Measurements from ENCODE around the gene RAB7B. TPM values are rescaled to one million over a fixed set of nuclear protein-coding genes. Genes with fewer than 3 reads are reported as not detected.

Gene RAB7B
- total and polyA plus RNA-seq, 2 experiments from 2014 or later, result 7.1 to 7.6 TPM

- H3K9ac ChIP-seq, result peak overlapping the region; percentile 42
- H3K4me1 ChIP-seq (ENCODE audit: insufficient read depth), result peaks cover 28% of the 10 kb centered on the region
- H3K79me2 ChIP-seq (ENCODE audit: insufficient read depth), result no peaks in the 10 kb centered on the region
- H3K27me3 ChIP-seq (replicated peaks; ENCODE audit: insufficient read depth), result peaks cover 18% of the 10 kb centered on the region
- H3K27ac ChIP-seq, result peak overlapping the region; percentile 75
- no peak overlapping the region for H3K4me3 ChIP-seq
- H3K9me3 ChIP-seq (ENCODE audit: low read depth), result no peaks in the 10 kb centered on the region
- no peak for DNase-seq
- TF ChIP-seq EZH2 (IDR thresholded peaks at IDR 0.05; ENCODE audit: insufficient read depth, poor library complexity, severe bottlenecking) (no peak), EZH2phosphoT487 (IDR thresholded peaks at IDR 0.05; ENCODE audit: insufficient read depth, low read depth) (no peak)
- H4K20me1 ChIP-seq (ENCODE audit: insufficient read depth), result no peaks in the 10 kb centered on the region
- 82 to 83% methylated on average over 1 of the region's 1 CpG for WGBS, 2 experiments (ENCODE audit: low coverage in 1 of 2, low lambda C conversion rate in 2 of 2, missing lambda C conversion rate in 2 of 2)
- no peaks in the 10 kb centered on the region for H3K36me3 ChIP-seq (ENCODE audit: low read depth)
- H3K9me2 ChIP-seq (ENCODE audit: insufficient read depth), result no peaks in the 10 kb centered on the region
- in situ Hi-C loops (cut with MboI), result no loop called here
- peaks cover 16% of the 10 kb centered on the region for H3F3A ChIP-seq (ENCODE audit: insufficient read depth)
- H2AFZ ChIP-seq, result peak overlapping the region; percentile 28; the same call in 1 of the 2 replicates
- H3K4me2 ChIP-seq (ENCODE audit: unreplicated experiment), result no peak overlapping the region
Observed at GRCh38 chr1:205949753-205950152, 53.4 kb downstream of the RAB7B start.

GRCh38 chr1:205948886-205949285 is 54.3 kb downstream of the RAB7B start:
- H3K27me3 ChIP-seq (replicated peaks; ENCODE audit: insufficient read depth), result peaks cover 22% of the 10 kb centered on the region

GRCh38 chr1:205948039-205948438 is 55.2 kb downstream of the RAB7B start:
- DNase-seq, result no peak
- H3K4me2 ChIP-seq (ENCODE audit: unreplicated experiment), result no peak overlapping the region
- H3K27ac ChIP-seq, result no peak overlapping the region
- peaks cover 22% of the 10 kb centered on the region for H3K27me3 ChIP-seq (replicated peaks; ENCODE audit: insufficient read depth)
- H3K36me3 ChIP-seq (ENCODE audit: low read depth), result no peaks in the 10 kb centered on the region
- H3F3A ChIP-seq (ENCODE audit: insufficient read depth), result peaks cover 16% of the 10 kb centered on the region
- no peak overlapping the region for H2AFZ ChIP-seq
- TF ChIP-seq EZH2phosphoT487 (IDR thresholded peaks at IDR 0.05; ENCODE audit: insufficient read depth, low read depth), result no peak
- TF ChIP-seq EZH2 (IDR thresholded peaks at IDR 0.05; ENCODE audit: insufficient read depth, poor library complexity, severe bottlenecking), result no peak
- WGBS, 2 experiments (ENCODE audit: low coverage in 1 of 2, low lambda C conversion rate in 2 of 2, missing lambda C conversion rate in 2 of 2), result 68 to 70% methylated on average over 4 of the region's 4 CpGs
- no peaks in the 10 kb centered on the region for H4K20me1 ChIP-seq (ENCODE audit: insufficient read depth)
- H3K9ac ChIP-seq, result no peak overlapping the region
- no peaks in the 10 kb centered on the region for H3K79me2 ChIP-seq (ENCODE audit: insufficient read depth)
- no peaks in the 10 kb centered on the region for H3K9me3 ChIP-seq (ENCODE audit: low read depth)
- no peak overlapping the region for H3K4me3 ChIP-seq
- peaks cover 28% of the 10 kb centered on the region for H3K4me1 ChIP-seq (ENCODE audit: insufficient read depth)
- in situ Hi-C loops (cut with MboI), result no loop called here
- no peaks in the 10 kb centered on the region for H3K9me2 ChIP-seq (ENCODE audit: insufficient read depth)

More at GRCh38 chr1:205948886-205949285, 54.3 kb downstream of the RAB7B start:
- Histone ChIP-seq H3K79me2 (ENCODE audit: insufficient read depth) (no peaks in the 10 kb centered on the region), H2AFZ (no peak overlapping the region), H3K9me3 (ENCODE audit: low read depth) (no peaks in the 10 kb centered on the region), H3K4me2 (ENCODE audit: unreplicated experiment) (no peak overlapping the region), H3K9ac (no peak overlapping the region), H3K27ac (no peak overlapping the region), H3K4me3 (no peak overlapping the region), H4K20me1 (ENCODE audit: insufficient read depth) (no peaks in the 10 kb centered on the region), H3F3A (ENCODE audit: insufficient read depth) (peaks cover 16% of the 10 kb centered on the region), H3K4me1 (ENCODE audit: insufficient read depth) (peaks cover 28% of the 10 kb centered on the region), H3K9me2 (ENCODE audit: insufficient read depth) (no peaks in the 10 kb centered on the region), H3K36me3 (ENCODE audit: low read depth) (no peaks in the 10 kb centered on the region)
- DNase-seq, result no peak
- in situ Hi-C loops (cut with MboI), result no loop called here
- TF ChIP-seq EZH2phosphoT487 (IDR thresholded peaks at IDR 0.05; ENCODE audit: insufficient read depth, low read depth) (no peak), EZH2 (IDR thresholded peaks at IDR 0.05; ENCODE audit: insufficient read depth, poor library complexity, severe bottlenecking) (no peak)
- 92 to 95% methylated on average over 3 of the region's 3 CpGs for WGBS, 2 experiments (ENCODE audit: low coverage in 1 of 2, low lambda C conversion rate in 2 of 2, missing lambda C conversion rate in 2 of 2)

DNA sequence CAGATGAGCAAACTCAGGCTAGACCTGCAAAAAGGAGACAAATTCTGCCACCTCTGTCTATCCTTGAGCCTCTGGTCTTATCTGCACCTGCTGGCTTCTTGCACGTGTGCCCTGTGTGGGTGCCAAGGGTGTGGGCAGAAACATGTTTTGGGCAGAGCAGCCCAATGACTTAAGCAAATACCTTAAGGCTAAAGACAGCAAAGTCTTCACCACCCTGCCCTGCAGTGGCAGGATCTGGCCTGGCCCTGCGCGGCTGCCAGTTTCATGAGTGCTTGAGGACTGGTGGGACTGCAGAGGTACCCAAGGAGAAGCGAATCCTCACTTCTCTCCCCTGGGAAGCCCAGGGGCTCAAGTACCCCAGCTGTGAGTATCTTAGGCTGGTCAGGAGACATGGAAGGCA is 56.2 kb downstream of the RAB7B start:
- H3K27ac ChIP-seq, result no peak overlapping the region
- no peak overlapping the region for H2AFZ ChIP-seq
- peaks cover 22% of the 10 kb centered on the region for H3K27me3 ChIP-seq (replicated peaks; ENCODE audit: insufficient read depth)
- no peak for TF ChIP-seq EZH2phosphoT487 (IDR thresholded peaks at IDR 0.05; ENCODE audit: insufficient read depth, low read depth)
- TF ChIP-seq EZH2 (IDR thresholded peaks at IDR 0.05; ENCODE audit: insufficient read depth, poor library complexity, severe bottlenecking), result no peak
- no peak for DNase-seq
- no peaks in the 10 kb centered on the region for H3K36me3 ChIP-seq (ENCODE audit: low read depth)
- H3K9me2 ChIP-seq (ENCODE audit: insufficient read depth), result no peaks in the 10 kb centered on the region
- no peaks in the 10 kb centered on the region for H3K9me3 ChIP-seq (ENCODE audit: low read depth)
- H3K4me3 ChIP-seq, result no peak overlapping the region
- no peak overlapping the region for H3K9ac ChIP-seq
- H3F3A ChIP-seq (ENCODE audit: insufficient read depth), result peaks cover 16% of the 10 kb centered on the region
- no peaks in the 10 kb centered on the region for H4K20me1 ChIP-seq (ENCODE audit: insufficient read depth)
- in situ Hi-C loops (cut with MboI), result no loop called here
- H3K79me2 ChIP-seq (ENCODE audit: insufficient read depth), result no peaks in the 10 kb centered on the region
- H3K4me2 ChIP-seq (ENCODE audit: unreplicated experiment), result no peak overlapping the region
- WGBS, 2 experiments (ENCODE audit: low coverage in 1 of 2, low lambda C conversion rate in 2 of 2, missing lambda C conversion rate in 2 of 2), result 85 to 88% methylated on average over 4 of the region's 4 CpGs
- peaks cover 24% of the 10 kb centered on the region for H3K4me1 ChIP-seq (ENCODE audit: insufficient read depth)

GRCh38 chr1:205945069-205945468 is 58.1 kb downstream of the RAB7B start:
- H3K79me2 ChIP-seq (ENCODE audit: insufficient read depth), result no peaks in the 10 kb centered on the region
- H3K4me1 ChIP-seq (ENCODE audit: insufficient read depth), result peaks cover 5% of the 10 kb centered on the region
- H3K27ac ChIP-seq, result no peak overlapping the region
- H3K4me2 ChIP-seq (ENCODE audit: unreplicated experiment), result no peak overlapping the region
- H3K9me2 ChIP-seq (ENCODE audit: insufficient read depth), result no peaks in the 10 kb centered on the region
- H3K27me3 ChIP-seq (replicated peaks; ENCODE audit: insufficient read depth), result peaks cover 22% of the 10 kb centered on the region
- H3F3A ChIP-seq (ENCODE audit: insufficient read depth), result peaks cover 6% of the 10 kb centered on the region
- no peak for TF ChIP-seq EZH2 (IDR thresholded peaks at IDR 0.05; ENCODE audit: insufficient read depth, poor library complexity, severe bottlenecking)
- no peak for TF ChIP-seq EZH2phosphoT487 (IDR thresholded peaks at IDR 0.05; ENCODE audit: insufficient read depth, low read depth)
- H3K36me3 ChIP-seq (ENCODE audit: low read depth), result no peaks in the 10 kb centered on the region
- H3K9me3 ChIP-seq (ENCODE audit: low read depth), result no peaks in the 10 kb centered on the region
- in situ Hi-C loops (cut with MboI), result no loop called here
- H3K9ac ChIP-seq, result no peak overlapping the region
- WGBS, 2 experiments (ENCODE audit: low coverage in 1 of 2, low lambda C conversion rate in 2 of 2, missing lambda C conversion rate in 2 of 2), result 85 to 86% methylated on average over 3 of the region's 3 CpGs
- H4K20me1 ChIP-seq (ENCODE audit: insufficient read depth), result no peaks in the 10 kb centered on the region
- no peak for DNase-seq
- H3K4me3 ChIP-seq, result no peak overlapping the region
- no peak overlapping the region for H2AFZ ChIP-seq

All from GM23248 (cell line).